ENCODE data around the gene MAPK1IP1L. TPM values are rescaled to one million over a fixed set of nuclear protein-coding genes. Genes with fewer than 3 reads are reported as not detected.

MAPK1IP1L gene
- total RNA-seq, 3 donors from 2014 or later (not counting 1 experiment from before 2014, with no cell fraction given) = 119 to 140 (median 127) TPM

DNA sequence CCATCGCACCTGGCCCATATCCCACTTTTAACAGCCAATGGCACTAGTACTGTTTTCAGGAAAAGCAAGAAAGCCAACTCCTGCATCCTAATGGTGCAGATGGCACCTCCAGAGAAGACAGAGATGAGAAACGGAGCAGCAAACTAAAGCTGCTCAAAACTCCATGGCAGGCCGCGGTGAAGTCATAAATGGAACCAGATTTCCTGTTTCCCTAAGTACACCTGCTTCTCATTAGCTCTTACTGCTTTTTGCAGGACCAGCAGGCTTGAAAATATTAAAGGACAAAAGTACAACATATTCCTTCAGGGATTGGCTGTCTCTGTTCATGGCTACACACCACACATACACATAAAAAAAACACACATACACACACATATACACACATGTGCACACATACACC is 40.9 kb downstream of the MAPK1IP1L start:
- no peak overlapping the region for H3K27ac Mint-ChIP-seq
- Histone ChIP-seq H3K9me3 (ENCODE audit: control insufficient read depth, insufficient read depth, low read length) (no peaks in the 10 kb centered on the region), H3K27ac (ENCODE audit: low read length) (no peak overlapping the region), H3K36me3 (ENCODE audit: control insufficient read depth, insufficient read depth, low read length) (no peaks in the 10 kb centered on the region), H3K4me3 (ENCODE audit: low read length) (no peak overlapping the region), H3K27me3 (ENCODE audit: control insufficient read depth, insufficient read depth, low read length) (no peaks in the 10 kb centered on the region), H3K4me1 (ENCODE audit: control insufficient read depth, insufficient read depth, low read length) (peaks cover 2% of the 10 kb centered on the region)
- 92% methylated on average over 4 of the region's 4 CpGs for WGBS (ENCODE audit: insufficient coverage)
- H3K4me3 Mint-ChIP-seq = no peak overlapping the region
- intact Hi-C loops (cut with micrococcal nuclease) = loop anchor here (5.0 kb wide), 1 partner anchor 35 kb away; the partner anchor contains the start of gene LGALS3
- ATAC-seq = no peak
- no peaks in the 10 kb centered on the region for H3K9me3 Mint-ChIP-seq
- no peak for DNase-seq
- peaks cover 0 to 6% of the 10 kb centered on the region in 2 donors for H3K4me1 Mint-ChIP-seq
- no peaks in the 10 kb centered on the region for H3K27me3 Mint-ChIP-seq (ENCODE audit: low read depth in 2 of 2)
- no peaks in the 10 kb centered on the region for H3K36me3 Mint-ChIP-seq
- TF ChIP-seq, protein P1, sequence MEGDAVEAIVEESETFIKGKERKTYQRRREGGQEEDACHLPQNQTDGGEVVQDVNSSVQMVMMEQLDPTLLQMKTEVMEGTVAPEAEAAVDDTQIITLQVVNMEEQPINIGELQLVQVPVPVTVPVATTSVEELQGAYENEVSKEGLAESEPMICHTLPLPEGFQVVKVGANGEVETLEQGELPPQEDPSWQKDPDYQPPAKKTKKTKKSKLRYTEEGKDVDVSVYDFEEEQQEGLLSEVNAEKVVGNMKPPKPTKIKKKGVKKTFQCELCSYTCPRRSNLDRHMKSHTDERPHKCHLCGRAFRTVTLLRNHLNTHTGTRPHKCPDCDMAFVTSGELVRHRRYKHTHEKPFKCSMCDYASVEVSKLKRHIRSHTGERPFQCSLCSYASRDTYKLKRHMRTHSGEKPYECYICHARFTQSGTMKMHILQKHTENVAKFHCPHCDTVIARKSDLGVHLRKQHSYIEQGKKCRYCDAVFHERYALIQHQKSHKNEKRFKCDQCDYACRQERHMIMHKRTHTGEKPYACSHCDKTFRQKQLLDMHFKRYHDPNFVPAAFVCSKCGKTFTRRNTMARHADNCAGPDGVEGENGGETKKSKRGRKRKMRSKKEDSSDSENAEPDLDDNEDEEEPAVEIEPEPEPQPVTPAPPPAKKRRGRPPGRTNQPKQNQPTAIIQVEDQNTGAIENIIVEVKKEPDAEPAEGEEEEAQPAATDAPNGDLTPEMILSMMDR (IDR thresholded peaks at IDR 0.05) = no peak

DNA sequence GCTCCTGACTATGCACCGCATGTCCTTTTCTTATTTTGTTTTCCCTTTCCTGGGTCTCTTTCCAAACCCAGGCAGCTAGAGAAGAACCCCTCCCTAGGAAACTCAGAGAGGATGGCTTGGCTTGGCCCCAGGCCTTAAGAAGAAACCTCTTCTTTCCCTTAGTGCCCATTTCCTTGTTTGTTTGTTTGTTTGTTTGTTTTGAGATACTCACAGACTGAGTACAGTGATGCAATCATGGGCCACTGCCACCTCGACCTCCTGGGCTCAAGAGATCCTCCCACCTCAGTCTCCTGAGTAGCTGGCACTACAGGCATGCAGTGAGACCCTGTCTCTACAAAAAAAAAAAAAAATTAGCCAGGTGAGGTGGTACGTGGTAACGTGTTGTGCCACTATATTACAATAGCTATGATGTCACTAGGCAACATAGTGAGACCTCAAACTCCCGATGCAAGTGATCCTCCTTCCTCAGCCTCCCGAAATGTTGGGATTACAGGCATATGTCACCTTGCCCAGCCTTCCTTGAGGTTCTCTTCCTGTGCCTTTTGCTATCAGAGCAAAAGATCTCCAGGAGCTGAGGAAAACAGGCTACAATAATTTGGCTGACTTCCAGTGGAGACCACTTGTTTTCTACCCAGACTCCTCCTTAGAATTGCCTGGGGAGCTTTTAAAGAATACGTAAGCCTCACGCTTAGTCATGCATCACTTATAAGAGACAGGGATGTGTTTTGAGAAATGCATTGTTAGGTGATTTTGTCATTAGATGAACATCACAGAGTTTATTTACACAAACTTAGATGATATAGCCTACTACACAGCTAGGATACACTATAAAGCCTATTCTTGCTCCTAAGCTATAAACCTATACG is 43.1 kb downstream of the MAPK1IP1L start:
- Histone ChIP-seq H3K4me3 (ENCODE audit: low read length) (no peak overlapping the region), H3K27ac (ENCODE audit: low read length) (no peak overlapping the region), H3K27me3 (ENCODE audit: control insufficient read depth, insufficient read depth, low read length) (no peaks in the 10 kb centered on the region), H3K36me3 (ENCODE audit: control insufficient read depth, insufficient read depth, low read length) (no peaks in the 10 kb centered on the region), H3K9me3 (ENCODE audit: control insufficient read depth, insufficient read depth, low read length) (no peaks in the 10 kb centered on the region), H3K4me1 (ENCODE audit: control insufficient read depth, insufficient read depth, low read length) (peaks cover 16% of the 10 kb centered on the region)
- H3K27ac Mint-ChIP-seq = no peak overlapping the region
- no peaks in the 10 kb centered on the region for H3K36me3 Mint-ChIP-seq
- H3K27me3 Mint-ChIP-seq (ENCODE audit: low read depth in 2 of 2) = no peaks in the 10 kb centered on the region
- intact Hi-C loops (cut with micrococcal nuclease) = loop anchor here (5.0 kb wide), 1 partner anchor 33 kb away; the partner anchor contains the start of gene LGALS3
- TF ChIP-seq, protein P1 (IDR thresholded peaks at IDR 0.05) = no peak
- H3K4me1 Mint-ChIP-seq = peaks cover 9 to 15% of the 10 kb centered on the region in 2 donors
- peaks cover 0 to 3% of the 10 kb centered on the region in 2 donors for H3K9me3 Mint-ChIP-seq
- H3K4me3 Mint-ChIP-seq = no peak overlapping the region
- ATAC-seq = no peak
- WGBS (ENCODE audit: insufficient coverage) = 95% methylated on average over 6 of the region's 9 CpGs
- no peak for DNase-seq

DNA sequence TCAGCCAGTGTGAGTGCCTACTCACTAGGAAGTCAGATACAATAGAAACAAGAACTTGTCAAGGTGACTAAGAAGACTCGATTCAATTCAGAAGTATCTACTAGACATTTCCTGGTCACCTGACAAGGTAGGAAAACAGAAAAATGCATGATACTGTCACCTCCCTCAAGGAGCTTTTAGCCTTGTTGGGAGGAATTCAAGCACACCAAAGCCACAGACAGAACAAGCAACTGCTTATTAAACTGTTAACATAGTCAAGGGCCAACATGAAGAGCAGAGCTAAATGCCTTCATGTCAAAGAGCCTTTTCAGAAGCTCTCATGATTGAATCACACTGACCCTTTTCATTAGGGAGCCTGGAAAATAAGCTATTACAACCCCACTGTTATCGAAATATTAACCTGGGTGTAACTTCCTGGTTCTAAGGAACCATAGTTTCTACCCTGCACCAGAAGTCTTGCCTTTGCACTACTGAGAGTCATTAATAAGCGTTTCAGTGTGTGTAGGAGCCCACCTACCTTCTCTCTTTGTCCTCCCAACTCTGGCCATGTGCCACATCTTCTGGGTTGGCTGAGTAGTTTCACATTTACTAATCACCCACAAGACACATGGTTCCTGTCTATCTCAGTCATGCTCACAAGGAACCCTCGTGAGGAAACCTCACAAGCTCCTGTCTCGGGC is 46.6 kb downstream of the MAPK1IP1L start:
- Histone ChIP-seq H3K36me3 (ENCODE audit: control insufficient read depth, insufficient read depth, low read length) (no peaks in the 10 kb centered on the region), H3K4me3 (ENCODE audit: low read length) (no peak overlapping the region), H3K4me1 (ENCODE audit: control insufficient read depth, insufficient read depth, low read length) (peaks cover 29% of the 10 kb centered on the region), H3K27ac (ENCODE audit: low read length) (peak overlapping the region; percentile 1), H3K27me3 (ENCODE audit: control insufficient read depth, insufficient read depth, low read length) (no peaks in the 10 kb centered on the region), H3K9me3 (ENCODE audit: control insufficient read depth, insufficient read depth, low read length) (no peaks in the 10 kb centered on the region)
- Mint-ChIP-seq H3K27me3 (ENCODE audit: low read depth in 2 of 2) (no peaks in the 10 kb centered on the region), H3K36me3 (no peaks in the 10 kb centered on the region), H3K4me3 (peak overlapping the region; percentile 41), H3K9me3 (peaks cover 0 to 3% of the 10 kb centered on the region in 2 donors), H3K4me1 (peaks cover 23 to 29% of the 10 kb centered on the region in 2 donors), H3K27ac (peak overlapping the region; percentile 85 to 89)
- DNase-seq = peak; percentile 25 to 69
- peak; percentile 39 to 77 (median 68) for ATAC-seq
- TF ChIP-seq, protein P1 (IDR thresholded peaks at IDR 0.05) = no peak
- WGBS (ENCODE audit: insufficient coverage) = 31% methylated on average over 5 of the region's 5 CpGs
- intact Hi-C loops (cut with micrococcal nuclease) = no loop called here
